ENCODE data around the gene PROM1.

GRCh38 chr4:16009153-16009552 is 74.7 kb downstream of the PROM1 start:
- no peak for TF ChIP-seq POLR2AphosphoS5 (IDR thresholded peaks at IDR 0.05)
- TF ChIP-seq CTCF (IDR thresholded peaks at IDR 0.05) = no peak
- no peak for TF ChIP-seq POLR2A (IDR thresholded peaks at IDR 0.05)
- TF ChIP-seq EP300 (IDR thresholded peaks at IDR 0.05) = no peak
